Effector CD4-positive, alpha-beta T cell (primary cell): ENCODE measurements around the gene FAM131C.
"Not testable (repeated sequence)": the region's sequence is repeated elsewhere in the genome, so short reads cannot be mapped to it uniquely, and the experiment has no call there.

ENCODE experiments used
- DNase-seq: peaks from one replicate; pipeline ENCODE4 v3.0.0-alpha.2; 2020

FAM131C gene

DNA sequence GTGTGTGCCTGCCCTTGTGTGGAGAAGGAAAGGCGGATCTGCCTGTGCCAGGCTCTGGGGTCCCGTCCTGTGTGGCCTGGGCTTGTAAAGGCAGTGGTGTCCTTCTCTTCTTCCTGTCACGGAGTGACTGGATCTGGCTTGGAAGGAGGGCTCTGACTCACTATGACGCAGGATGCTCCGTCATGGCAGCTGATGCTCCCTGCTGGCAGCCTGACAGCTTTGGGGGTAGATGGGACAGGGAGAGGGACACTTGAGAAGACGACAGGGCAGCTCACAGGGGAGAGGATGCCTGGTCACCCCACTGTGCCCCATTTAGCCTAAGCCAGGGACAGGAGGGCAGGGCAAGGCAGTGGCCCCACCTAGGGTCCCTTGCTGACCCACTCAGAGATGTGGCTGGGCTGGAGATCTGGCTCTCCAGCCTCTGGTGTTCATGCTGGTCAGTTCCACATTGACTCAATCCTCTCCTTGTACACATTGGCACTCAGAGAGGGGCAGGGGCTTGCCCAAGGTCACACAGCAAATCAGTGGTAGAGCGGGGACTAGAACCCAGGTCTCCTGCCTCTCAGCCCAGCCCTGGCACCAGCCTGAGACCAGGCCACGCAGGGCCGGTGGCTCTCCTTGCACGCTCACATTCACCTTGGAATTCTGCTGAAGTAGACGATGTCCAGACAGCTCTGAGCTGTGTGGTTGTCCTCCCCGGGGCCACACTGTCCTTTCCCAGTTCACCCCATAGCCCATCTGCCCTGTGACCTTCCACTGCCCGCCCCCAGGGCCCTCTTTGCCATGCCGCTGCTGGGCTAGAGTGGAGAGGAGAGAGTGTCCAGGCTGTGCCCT lies 2.8 kb upstream of the FAM131C start:
- DNase-seq = no peak

DNA sequence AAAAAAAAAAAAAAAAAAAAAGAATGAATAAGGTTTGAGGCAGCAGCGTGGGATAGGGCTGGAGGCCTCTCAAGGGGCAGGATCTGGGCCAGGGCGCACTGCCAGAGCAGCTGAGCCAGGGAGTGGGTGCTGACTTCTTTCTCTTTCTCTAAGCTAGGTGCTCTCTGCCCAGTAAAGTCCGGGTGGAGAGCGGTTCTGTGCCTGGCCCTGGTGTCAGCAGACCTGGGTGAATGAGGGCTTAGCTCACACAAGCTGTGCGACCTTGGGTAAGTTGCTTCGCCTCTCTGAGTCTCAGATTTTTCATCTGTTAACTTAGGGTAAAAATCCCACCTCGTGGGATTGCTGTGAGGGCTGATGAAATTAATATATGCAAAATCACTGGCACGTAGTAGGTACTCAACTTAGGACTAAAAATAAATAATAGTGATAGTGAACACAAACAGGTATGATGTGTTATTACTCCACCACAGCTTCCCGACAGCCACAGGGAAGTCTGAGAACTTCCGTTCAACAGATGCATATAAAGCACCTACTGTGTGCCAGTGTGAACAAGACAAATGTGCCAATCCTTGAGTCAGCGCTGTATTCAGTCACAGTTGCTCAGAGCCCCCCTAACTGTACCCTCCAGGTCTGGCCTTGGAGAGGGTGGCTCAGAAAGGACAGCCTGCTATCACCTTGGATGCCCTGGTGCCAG lies 2.0 kb upstream of the FAM131C start:
- DNase-seq = no peak

DNA sequence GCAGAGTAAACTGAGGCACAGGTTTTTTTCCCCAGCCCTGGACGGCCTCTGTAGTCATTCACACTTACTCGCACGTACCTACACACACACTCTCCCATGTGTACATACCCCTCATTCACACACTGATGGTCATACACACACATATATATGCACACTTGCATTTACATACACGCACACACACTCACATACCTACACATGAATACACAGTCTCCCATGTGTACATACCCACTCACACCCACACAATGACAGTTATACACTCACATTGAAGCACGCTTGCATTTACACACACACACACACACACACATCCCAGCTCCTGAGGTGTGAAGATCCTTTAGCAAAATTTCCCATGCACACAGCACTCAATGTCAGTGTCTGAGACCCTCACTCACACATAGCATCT lies 766 bp upstream of the FAM131C start:
- DNase-seq = no peak

DNA sequence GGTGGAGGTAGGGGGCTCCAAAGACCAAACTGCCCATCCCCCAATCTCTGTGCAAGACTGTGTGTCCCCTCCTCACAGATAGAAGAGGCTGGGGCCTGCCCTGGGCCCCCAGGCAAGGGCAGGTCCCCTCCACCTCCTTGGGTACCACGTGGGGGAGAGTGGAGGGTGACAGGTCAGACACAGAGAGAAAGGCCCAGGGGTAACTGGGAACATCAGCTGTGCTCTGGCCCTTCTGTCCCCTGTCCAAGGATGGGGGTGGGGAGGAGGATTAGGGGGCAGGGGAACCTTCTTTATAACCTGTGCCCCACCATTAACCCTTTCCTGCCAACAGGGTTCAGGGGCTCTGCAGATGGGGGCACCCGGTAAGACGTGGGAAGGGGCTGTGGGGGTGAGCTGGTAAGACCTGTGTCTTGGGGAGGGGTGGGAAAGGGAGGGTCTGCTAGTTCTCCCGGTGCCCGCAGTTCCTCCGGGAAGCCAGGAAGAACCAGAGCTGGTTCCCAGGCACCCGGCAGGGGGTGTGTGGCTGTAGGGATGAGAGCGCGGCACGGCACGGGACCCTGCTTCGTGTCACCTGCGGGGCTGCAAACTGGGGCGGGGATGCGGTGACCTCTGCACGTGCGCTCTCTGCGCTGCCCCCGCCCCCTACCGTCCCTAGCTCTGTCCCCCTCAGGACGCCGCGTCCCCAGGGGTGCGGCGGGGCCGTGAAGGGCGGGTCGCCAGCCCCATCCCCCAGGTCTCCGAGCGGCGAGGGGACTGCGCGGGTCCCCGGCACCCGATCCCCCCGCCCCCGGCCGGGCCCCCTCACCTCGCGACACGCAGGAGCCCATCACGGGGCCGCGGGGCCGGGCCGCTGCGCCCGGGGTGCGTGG lies 601 bp downstream of the FAM131C start:
- no peak for DNase-seq

DNA sequence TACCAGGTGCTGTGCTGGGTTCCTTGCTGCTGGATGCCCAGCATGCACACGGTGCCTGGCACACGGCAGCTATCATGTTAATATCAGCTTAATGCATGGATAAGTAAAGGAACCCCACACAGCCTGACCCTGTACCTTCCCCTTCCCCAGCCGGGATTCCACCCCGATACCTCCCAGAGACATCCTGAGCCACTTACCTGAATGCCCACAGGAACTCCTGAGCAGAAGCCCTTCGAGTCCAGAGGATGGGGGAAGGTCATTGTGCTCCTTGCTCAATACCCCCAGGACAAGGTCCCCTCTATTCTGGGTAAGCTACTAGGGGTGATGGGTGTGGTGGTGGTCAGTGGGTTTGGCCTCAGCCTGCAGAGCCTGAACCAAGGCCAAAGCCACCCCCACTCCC lies 1.4 kb downstream of the FAM131C start:
- DNase-seq = no peak

DNA sequence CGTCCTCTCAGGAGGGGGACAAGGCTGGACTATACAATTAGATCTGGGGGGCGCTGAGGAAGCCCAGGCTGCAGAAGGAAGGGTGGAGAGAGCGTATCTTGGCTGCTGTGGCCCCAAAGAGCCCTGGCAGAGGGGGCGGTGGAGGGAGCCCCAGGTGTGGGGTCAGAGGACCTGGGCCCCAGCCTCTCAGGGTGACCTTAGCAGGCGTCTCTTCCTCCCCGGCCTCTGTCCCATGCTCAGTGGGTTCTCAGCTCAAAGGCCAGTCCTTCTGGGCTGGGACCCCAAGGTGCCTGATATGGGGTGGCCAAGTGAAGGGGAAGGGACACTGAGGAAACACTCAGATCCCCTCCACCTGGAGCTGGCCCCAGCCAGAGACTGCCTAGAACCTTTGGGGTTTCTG lies 1.8 kb downstream of the FAM131C start:
- no peak for DNase-seq

DNA sequence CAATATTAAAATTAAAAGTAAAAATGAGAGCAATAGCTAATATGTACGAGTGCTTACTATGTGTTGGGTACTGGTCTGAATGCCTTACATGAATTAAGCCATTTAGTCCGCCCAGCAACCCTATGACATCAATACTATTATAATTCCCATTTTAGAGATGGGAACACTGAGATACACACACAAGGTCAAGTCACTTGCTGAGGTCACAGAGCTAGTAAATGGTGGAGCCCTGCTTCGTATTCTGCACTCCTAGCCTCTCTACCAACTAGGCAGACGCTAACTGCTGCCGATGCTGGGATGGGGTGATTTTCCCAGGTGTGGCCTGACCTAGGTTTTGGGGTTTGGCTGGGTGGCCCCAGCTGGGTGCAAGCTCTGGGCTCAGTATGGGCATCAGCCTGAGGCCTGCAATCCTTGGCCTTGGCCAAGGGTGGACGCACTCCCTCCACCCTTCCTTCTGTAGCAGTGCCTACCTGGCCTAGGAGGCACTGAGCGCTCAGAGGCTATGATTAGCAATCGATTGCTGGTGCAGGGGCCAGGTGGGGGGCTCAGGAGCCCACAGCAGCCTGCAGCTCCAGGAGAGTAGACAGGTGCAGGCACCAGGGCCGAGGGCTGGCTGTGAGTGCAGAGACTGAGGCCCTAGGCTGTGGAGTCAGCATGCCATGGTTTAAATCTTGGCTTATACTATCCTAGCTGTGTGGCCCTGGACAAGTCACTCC lies 2.7 kb downstream of the FAM131C start:
- DNase-seq = no peak

DNA sequence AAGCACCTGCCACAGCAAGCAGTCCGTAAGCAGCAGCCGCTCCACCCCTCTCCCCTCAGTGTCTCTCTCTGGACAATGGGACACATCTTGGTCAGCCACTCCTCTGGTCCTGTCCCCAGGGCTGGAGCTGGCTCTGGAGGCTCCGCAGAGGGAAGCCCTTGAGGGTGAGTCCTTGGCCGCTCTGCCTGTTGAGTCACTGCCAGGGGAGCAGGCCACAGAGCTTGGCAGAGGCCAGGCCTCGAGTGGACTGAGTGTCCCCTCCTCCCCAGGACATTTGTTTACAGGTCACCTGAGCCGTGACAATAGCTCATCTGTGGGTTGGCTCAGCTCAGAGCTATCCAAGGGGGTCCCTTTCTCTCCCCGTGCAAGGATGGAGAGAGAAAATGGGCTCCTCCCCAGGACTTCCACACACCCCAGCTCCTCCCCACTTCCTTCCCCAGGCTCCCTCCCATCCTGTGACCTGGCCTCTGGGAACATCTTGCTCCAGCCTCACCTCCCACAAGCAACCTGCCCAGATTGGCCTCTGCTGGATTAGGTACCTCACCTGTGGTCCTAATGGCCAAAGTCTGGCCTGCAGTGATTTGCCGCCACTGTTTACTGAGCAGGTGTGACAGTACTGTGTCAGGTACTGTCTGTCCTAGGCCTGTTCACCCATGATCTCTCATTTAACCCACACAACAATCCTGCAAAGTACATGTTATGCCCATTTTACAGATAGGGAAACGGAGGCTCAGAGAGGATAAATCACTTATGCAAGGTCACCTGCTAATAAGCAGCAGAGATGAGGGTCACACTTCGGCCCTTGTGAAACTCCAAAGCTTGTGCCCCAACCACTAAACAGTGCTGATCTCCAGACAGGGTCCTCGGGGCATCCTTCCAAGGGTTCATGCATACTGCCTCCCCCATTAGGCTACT lies 4.8 kb downstream of the FAM131C start:
- DNase-seq = no peak

DNA sequence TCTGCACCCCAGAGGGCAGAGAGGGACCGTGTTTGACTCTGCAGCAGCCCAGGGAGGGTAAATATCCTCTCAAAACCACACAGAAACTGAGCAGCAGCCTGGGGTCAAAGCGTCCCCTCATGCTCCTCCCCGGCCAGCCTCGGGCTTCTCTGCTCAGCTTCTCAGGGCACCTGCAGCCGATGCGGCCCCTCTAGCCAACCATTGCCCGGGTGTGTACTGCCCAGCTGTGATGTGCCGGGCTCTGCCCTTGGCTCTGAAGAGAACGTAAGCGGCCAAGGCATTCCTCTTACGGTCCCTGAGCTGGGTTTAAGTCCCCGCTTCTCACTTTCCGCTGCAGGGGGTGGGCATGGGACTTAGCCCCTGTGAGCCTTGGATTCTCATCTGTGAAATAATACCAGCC lies 5.5 kb downstream of the FAM131C start:
- DNase-seq = no peak

DNA sequence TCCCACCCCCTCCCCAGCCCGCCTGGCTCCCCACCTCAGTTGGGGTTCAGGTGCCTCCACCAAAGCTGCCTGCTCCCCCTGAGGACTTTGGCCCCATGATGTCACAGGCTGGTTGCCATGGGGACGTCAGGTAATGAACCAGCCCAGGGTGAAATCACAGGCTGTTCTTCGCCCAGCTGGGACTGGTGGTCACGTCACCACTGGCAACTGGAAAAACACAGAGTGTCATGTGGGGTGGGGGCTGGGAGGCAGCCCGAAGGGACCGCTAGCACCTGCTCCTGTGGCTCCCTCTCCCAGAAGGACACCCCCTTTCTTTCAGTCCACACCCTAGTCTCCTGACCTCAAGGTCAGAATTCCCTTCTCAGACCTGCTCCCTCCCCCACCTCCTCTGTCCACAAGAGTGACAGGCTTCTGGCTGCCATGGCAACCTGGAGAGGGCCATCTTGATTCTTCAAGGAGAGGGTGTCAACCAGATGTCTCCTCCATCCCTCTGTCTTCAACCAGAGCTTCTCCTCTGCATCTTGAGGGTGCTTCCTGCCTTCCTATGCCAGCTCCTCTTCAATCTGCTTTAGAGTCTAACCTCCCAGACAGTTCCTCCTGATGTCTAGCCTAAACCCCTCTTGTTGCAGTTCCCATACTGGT lies 6.2 kb downstream of the FAM131C start:
- DNase-seq = no peak

DNA sequence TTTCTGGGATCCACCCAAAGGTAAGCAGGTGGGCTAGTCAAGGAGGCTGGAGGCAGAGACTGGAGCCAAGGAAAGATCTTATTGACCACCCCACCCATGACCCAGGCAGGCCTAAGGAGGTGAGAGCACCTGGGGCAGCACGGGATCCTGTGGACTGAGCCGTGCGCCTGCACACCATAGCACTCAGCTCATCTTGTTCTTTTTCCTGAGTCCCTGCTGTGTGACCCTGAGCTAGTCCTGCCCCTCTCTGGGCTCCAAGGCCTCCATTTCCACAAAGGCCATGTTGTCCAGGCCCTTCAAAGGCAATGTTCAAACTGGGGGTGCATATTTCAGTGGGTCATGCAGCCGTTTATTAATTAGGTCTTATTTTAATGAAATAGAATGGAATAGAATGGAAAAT lies 7.2 kb downstream of the FAM131C start:
- DNase-seq = no peak

DNA sequence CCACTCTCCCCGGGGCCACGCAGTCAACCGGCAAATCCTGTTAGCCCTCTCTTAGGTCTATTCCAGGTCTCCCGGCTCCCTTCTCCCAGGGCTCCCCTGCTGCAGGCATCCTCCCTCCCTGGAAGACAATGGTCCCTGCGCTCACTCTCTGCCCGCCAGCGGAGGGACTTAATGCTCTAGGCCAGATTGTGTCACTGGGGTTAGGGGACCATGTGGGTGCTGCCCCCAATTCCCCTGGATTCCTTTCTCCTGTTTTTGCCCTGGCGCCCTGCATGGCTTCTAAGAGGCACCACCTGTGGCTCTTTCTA lies 8.2 kb downstream of the FAM131C start:
- no peak for DNase-seq

DNA sequence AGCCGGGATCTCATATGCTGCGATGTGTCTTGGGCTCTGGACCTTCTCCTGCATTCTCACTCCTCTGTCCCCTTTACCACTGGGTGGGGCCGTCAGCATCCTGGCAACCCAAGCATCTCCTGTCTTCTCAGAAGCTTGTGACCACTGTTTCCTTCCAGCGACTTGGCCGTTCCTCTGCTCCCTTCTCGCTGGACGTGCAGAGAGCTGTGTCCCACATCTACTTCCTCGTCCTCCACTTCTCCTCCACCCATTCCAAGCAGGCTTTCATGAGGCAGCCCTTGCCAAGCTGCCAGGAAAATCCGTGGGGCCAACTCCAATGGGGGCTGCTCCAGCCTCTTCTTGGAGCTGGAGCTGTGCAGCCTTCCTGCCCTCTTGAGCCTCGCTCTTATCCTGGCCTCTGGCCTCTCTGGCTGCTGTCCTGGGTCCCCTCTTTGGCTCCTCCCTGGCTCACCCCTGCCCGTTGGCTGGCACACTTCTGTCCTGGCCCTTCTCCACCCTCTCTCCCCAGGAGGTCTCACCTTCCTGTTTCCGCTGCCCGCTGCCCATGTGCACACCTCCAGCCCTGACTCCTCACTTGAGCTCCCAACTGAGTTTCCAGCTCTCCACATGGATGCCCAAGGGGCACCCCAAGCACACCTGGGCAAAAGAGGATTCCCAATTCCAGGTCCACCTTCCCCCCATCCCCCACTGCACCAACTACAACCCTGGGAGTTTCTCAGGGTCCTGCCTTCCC lies 8.7 kb downstream of the FAM131C start:
- no peak for DNase-seq

DNA sequence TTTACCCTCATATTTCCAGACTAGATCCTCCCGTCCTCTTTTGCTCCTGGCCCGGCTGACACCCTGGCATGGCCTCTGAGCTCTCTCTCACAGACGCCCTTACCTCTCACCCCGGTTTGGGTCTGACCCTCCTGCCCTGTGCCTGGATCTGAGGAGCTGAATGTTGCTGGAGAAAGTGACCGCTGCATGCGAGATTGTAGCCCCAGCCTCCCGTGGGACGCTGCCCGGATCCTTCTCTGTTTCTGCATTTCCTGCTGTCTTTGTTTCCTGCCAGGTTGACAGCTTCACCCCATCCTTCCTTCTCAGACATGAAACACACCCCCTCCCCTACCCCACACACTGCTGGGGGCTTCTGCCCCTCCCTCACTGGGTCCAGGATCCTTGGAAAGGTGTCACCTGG lies 9.5 kb downstream of the FAM131C start:
- no peak for DNase-seq

DNA sequence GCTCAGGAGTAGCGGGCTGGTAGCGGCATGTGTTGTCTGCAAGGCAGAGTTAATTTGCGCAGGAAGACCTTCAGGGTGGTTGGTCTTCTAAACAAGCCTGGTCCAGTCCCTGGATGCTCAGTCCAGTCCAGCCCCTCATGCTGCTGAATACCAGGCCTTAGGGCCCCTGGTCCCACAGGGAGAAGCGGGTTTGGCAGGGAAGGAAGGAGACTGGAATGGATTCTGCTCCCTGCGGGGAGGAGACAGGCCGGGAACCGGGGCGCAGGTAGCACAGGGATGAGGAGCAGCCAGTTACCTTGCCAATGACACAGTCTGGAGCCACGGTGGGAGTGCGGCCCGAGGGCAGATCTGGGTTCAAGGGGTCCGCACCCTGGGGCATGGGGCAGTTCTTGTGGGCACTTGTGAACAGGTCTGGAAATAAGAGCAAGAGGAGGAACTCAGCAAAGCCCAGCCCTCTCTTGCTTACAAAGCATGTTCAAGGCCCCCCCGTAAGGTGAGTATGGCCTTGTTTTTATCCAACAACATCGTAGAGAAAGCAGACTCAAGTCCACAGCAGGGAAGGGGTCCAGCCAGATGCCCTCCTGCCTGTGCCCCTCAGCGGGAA lies 10.1 kb downstream of the FAM131C start:
- DNase-seq = no peak

DNA sequence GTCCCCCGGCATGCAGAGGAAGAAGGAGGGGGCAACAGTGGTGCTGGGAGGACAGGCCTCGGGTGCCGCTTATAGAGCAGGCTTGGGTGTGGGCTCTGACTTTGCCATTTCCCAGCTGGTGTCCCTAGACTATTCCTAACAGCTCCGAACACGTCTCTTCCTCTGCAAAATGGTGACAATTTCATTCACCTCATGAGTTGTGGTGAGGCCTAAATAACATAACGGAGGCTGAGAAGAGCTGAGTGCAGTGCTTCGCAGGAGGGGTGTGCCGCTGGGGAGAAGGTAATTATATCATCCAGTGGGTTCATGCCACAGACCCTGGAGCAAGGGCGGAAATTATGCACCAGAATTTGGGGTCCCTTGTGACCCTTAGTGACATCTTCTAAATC lies 10.8 kb downstream of the FAM131C start:
- DNase-seq = not testable (repeated sequence)

DNA sequence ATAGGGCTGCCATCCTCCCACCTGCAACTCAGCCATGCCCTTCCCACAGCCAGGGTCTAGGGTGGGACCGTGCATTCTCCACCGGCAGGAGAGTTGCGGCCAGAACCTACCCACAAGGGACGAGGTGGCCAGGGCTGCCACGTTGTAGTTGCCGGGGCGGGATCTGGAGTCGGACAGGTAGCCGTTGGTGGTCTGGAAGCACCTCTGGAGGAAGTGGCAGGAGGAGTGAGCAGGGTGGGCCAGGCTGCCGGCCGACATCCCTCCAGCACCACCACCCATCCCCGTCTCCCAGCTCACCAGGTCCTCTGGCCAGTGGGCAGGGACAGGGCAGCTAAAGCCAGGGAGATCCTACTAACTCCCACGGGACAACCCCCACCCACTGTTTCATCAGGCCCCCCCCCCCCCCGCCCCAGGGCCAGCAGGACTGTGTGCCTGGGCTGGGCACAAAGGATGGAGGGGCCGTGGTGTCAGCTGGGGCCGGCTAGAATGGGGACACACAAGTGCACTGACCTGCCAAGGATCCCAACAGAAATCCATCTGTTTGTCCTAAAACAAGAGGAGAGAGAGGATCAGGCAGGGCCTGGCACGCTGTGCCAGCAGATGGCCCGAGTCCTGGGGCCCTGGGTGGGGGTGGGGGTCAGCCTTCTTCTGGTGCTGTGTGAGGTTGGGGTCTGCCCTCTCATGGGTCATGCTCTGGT lies 11.3 kb downstream of the FAM131C start:
- not testable (repeated sequence) for DNase-seq

DNA sequence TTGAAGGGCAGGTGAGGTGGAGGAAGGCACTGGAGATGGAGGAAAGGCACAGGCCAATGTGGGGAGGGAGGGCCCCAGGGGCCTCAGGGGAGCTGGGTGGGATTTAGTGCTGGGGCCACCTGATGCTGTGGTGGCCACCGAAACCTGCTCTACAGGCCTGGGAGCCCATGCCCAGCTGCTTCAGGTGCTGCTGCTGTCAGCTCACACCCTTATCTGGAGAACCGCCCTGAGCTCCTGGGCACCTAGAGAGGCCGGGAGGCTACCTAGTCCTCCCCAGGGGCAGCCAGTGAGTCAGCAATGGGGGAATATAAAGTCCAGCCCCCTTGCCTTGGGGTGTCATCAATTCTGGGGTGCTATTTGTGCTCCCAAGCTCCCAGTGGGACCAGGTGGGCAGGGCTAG lies 12.2 kb downstream of the FAM131C start:
- DNase-seq = no peak

DNA sequence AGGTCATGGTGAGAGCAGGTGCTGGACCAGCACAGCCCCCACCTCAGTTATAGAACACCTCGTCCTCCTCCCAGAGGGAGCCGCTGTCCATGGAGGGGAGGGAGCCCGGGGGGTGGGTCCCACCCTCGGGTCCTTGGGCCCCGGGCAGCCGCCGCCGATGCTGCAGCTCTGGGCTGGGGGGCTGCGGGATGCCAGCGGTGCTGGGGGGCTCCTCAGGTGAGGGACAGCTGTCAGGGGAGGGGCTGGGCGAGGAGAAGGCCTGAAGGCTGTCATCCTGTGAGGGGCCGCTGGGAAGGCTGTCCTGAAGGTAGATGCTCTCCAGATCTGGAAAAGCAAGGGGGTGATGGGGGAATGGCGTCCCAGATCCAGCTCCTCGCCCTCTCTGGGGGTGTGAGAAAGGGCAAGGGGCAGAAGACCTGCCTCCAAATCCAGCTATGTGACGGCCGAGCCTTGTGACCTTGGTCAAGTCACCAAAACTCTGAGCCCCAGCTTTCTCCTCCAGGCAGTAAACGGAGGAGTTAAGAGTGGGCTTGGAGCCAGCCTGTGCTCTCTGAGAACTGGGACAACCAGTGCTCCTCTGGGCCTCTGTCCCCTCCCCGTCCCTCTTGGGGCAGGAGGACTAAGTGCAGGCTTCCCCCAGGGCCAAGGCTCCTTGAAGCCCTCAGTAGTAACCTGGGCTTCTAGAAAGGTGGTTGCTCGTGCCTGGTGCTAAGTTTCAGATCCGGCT lies 14.9 kb downstream of the FAM131C start:
- DNase-seq = not testable (repeated sequence)
